OCI-LY1 (cell line): Measurements from ENCODE around the gene CDC42BPA.

Experiments used
- CTCF ChIP-seq: fragments of 200-600 bp; sonication (generic), shearing (Covaris generic); IDR thresholded peaks from 2 replicates; pipeline ENCODE4 v1.5.1; 2017; ENCODE audit warnings: mild to moderate bottlenecking, antibody characterized with exemption, low read length, moderate library complexity, mixed read lengths
- EZH2 ChIP-seq: fragments of 200-600 bp; sonication (generic), shearing (Covaris generic); IDR thresholded peaks from 2 replicates; pipeline ENCODE4 v1.8.0; 2017; ENCODE audit warnings: borderline replicate concordance, mixed run types, mild to moderate bottlenecking, antibody characterized with exemption, low read length, moderate library complexity, mixed read lengths

GRCh38 chr1:227355542-227356245, 37.4 kb upstream of the CDC42BPA start:
- no peak for TF ChIP-seq EZH2
- TF ChIP-seq CTCF = no peak
